ENCODE data around the gene SENP3.

The SENP3 gene

GRCh38 chr17:7561589-7562207 is at the start of gene SENP3:
Gene SENP3 (plus strand): TSS chr17:7561919. CDS start chr17:7563077, 1,158 bp downstream.
- TF ChIP-seq CTCF (IDR thresholded peaks at IDR 0.05; ENCODE audit: low read depth, low read length, missing control alignments), result no peak
- in situ Hi-C loops (cut with HindIII; ENCODE audit: low pct_ligation_motif_present, low sequenced_read_pairs), result no loop called here
- peak within 1 kb of the TSS; percentile 59 for H3K27ac ChIP-seq
- peak within 1 kb of the TSS; percentile 83 for H3K4me3 ChIP-seq (ENCODE audit: low read depth, low read length)
- H3K36me3 ChIP-seq (replicated peaks), result peaks cover 23% of the 10 kb centered on the region
- no peaks in the 10 kb centered on the region for H3K27me3 ChIP-seq (replicated peaks)
- DNase-seq, result peak; percentile 72

GRCh38 chr17:7512105-7512504 is 49.6 kb upstream of the SENP3 start:
- DNase-seq, result no peak
- H3K27me3 ChIP-seq (replicated peaks), result no peaks in the 10 kb centered on the region
- no peak for TF ChIP-seq CTCF (IDR thresholded peaks at IDR 0.05; ENCODE audit: low read depth, low read length, missing control alignments)
- peaks cover 69% of the 10 kb centered on the region for H3K36me3 ChIP-seq (replicated peaks)
- in situ Hi-C loops (cut with HindIII; ENCODE audit: low pct_ligation_motif_present, low sequenced_read_pairs), result no loop called here
- no peak overlapping the region for H3K27ac ChIP-seq
- no peak overlapping the region for H3K4me3 ChIP-seq (ENCODE audit: low read depth, low read length)

- no peak for TF ChIP-seq CTCF (IDR thresholded peaks at IDR 0.05; ENCODE audit: low read depth, low read length, missing control alignments)
- in situ Hi-C loops (cut with HindIII; ENCODE audit: low pct_ligation_motif_present, low sequenced_read_pairs), result no loop called here
- no peak overlapping the region for H3K4me3 ChIP-seq (ENCODE audit: low read depth, low read length)
- no peak for DNase-seq
- no peaks in the 10 kb centered on the region for H3K27me3 ChIP-seq (replicated peaks)
- no peak overlapping the region for H3K27ac ChIP-seq
- peaks cover 67% of the 10 kb centered on the region for H3K36me3 ChIP-seq (replicated peaks)
These were observed 48.7 kb upstream of the SENP3 start for GRCh38 chr17:7512824-7513540.

- Histone ChIP-seq H3K27me3 (replicated peaks) (no peaks in the 10 kb centered on the region), H3K36me3 (replicated peaks) (peaks cover 60% of the 10 kb centered on the region), H3K4me3 (ENCODE audit: low read depth, low read length) (no peak overlapping the region), H3K27ac (no peak overlapping the region)
- in situ Hi-C loops (cut with HindIII; ENCODE audit: low pct_ligation_motif_present, low sequenced_read_pairs), result no loop called here
- no peak for DNase-seq
- no peak for TF ChIP-seq CTCF (IDR thresholded peaks at IDR 0.05; ENCODE audit: low read depth, low read length, missing control alignments)
These were observed 47.8 kb upstream of the SENP3 start for GRCh38 chr17:7513850-7514419.

GRCh38 chr17:7515911-7516610 is 45.7 kb upstream of the SENP3 start:
- peak; percentile 15 for DNase-seq
- no peak overlapping the region for H3K4me3 ChIP-seq (ENCODE audit: low read depth, low read length)

More at GRCh38 chr17:7515911-7516610, 45.7 kb upstream of the SENP3 start:
- in situ Hi-C loops (cut with HindIII; ENCODE audit: low pct_ligation_motif_present, low sequenced_read_pairs), result no loop called here
- Histone ChIP-seq H3K36me3 (replicated peaks) (peaks cover 38% of the 10 kb centered on the region), H3K27ac (no peak overlapping the region), H3K27me3 (replicated peaks) (no peaks in the 10 kb centered on the region)
- TF ChIP-seq CTCF (IDR thresholded peaks at IDR 0.05; ENCODE audit: low read depth, low read length, missing control alignments), result no peak

Measured in brain microvascular endothelial cell (primary cell).